ENCODE results near the gene SEC61A1. TPM values are rescaled to one million over a fixed set of nuclear protein-coding genes. Genes with fewer than 3 reads are reported as not detected.

Gene SEC61A1
- polyA plus RNA-seq, 2 of the 4 experiments (the other 2 are of a cell fraction): 93.5 to 180 TPM

GRCh38 chr3:128080323-128081080 is 28.3 kb downstream of the SEC61A1 start:
- Histone ChIP-seq H3K4me2 (peak overlapping the region; percentile 49), H3K4me3 (no peak overlapping the region), H3K27ac (peak overlapping the region; percentile 81 to 86), H3K9me3 (no peaks in the 10 kb centered on the region), H3K4me1 (peaks cover 66% of the 10 kb centered on the region)
- CTCF ChIA-PET: interaction anchor here (1.0 to 1.4 kb wide), 4 partner anchors 13 to 528 kb away, joined by 3 to 7 read pairs (median 3); no protein-coding TSS in a partner anchor
- WGBS (ENCODE audit: missing lambda C conversion rate): 58% methylated on average over 5 of the region's 6 CpGs
- TF ChIP-seq, protein P1, sequence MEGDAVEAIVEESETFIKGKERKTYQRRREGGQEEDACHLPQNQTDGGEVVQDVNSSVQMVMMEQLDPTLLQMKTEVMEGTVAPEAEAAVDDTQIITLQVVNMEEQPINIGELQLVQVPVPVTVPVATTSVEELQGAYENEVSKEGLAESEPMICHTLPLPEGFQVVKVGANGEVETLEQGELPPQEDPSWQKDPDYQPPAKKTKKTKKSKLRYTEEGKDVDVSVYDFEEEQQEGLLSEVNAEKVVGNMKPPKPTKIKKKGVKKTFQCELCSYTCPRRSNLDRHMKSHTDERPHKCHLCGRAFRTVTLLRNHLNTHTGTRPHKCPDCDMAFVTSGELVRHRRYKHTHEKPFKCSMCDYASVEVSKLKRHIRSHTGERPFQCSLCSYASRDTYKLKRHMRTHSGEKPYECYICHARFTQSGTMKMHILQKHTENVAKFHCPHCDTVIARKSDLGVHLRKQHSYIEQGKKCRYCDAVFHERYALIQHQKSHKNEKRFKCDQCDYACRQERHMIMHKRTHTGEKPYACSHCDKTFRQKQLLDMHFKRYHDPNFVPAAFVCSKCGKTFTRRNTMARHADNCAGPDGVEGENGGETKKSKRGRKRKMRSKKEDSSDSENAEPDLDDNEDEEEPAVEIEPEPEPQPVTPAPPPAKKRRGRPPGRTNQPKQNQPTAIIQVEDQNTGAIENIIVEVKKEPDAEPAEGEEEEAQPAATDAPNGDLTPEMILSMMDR (IDR thresholded peaks at IDR 0.05): no peak
- TF ChIP-seq MAZ (IDR thresholded peaks at IDR 0.05; ENCODE audit: borderline replicate concordance, low read depth, low read length) (no peak), FOSL2 (IDR thresholded peaks at IDR 0.05) (0 out of 2 replicates have a peak, but pooled peaks have one; percentile 22), FOSL2 (CRISPR knock-in tag; IDR thresholded peaks at IDR 0.05) (peak; percentile 78), FOSB (CRISPR knock-in tag; IDR thresholded peaks at IDR 0.05) (no peak), CEBPB (IDR thresholded peaks at IDR 0.05) (no peak), PHF8 (IDR thresholded peaks at IDR 0.05; ENCODE audit: borderline replicate concordance, low read depth) (no peak), HOXB13 (CRISPR knock-in tag; IDR thresholded peaks at IDR 0.05; ENCODE audit: low read depth) (no peak), REST (IDR thresholded peaks at IDR 0.05) (no peak), USF2 (IDR thresholded peaks at IDR 0.05) (peak; percentile 74), E2F6 (IDR thresholded peaks at IDR 0.05; ENCODE audit: borderline replicate concordance, low read depth) (no peak), JUNB (IDR thresholded peaks at IDR 0.05) (no peak), SMC3 (IDR thresholded peaks at IDR 0.05) (no peak), ZFP36 (IDR thresholded peaks at IDR 0.05; ENCODE audit: borderline replicate concordance, partially characterized antibody) (no peak)
- POLR2A ChIA-PET: no interaction called here
- no peak for FAIRE-seq
- ATAC-seq: no peak
- DNase-seq (ENCODE audit: low read depth in 1 of 2, low spot score in 1 of 2): peak in 1 of 2 experiments; percentile 59

DNA sequence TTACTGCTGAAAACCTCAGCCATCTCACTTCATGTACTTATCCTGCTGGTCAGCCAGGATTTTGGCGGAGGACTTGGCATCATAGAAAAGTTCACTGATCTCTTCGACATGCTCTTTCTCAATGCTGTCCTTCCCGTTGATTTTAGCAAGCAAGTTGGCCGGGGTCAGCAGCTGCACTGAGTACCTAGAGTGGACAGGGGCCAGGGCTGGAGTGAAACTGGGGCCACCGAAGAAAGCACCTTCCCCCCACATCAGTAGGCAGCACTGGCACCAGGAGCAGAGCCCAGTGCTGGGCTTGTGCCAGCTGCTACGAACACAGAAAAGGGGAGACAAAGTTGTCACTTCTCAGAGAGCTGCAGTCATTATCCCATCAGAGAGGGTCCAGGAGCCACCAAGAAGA is 29.0 kb downstream of the SEC61A1 start:
- peak overlapping the region; percentile 81 to 86 for H3K27ac ChIP-seq

More for the DNA sequence above, 29.0 kb downstream of the SEC61A1 start:
- Histone ChIP-seq H3K4me3 (no peak overlapping the region), H3K9me3 (no peaks in the 10 kb centered on the region), H3K4me1 (peaks cover 62% of the 10 kb centered on the region), H3K4me2 (peak overlapping the region; percentile 49)
- ATAC-seq (no peak), DNase-seq (ENCODE audit: low read depth in 1 of 2, low spot score in 1 of 2) (no peak), FAIRE-seq (no peak)
- ChIA-PET CTCF (interaction anchor here (0.6 to 1.5 kb wide), 3 partner anchors 14 to 584 kb away, joined by 3 to 8 read pairs (median 3); no protein-coding TSS in a partner anchor), POLR2A (no interaction called here)
- 56% methylated on average over 6 of the region's 6 CpGs for WGBS (ENCODE audit: missing lambda C conversion rate)
- TF ChIP-seq MAX (IDR thresholded peaks at IDR 0.05) (no peak), RCOR1 (IDR thresholded peaks at IDR 0.05; ENCODE audit: low read depth, low read length) (no peak), RFX5 (IDR thresholded peaks at IDR 0.05) (no peak), EHF (CRISPR knock-in tag; IDR thresholded peaks at IDR 0.05) (no peak), JUNB (IDR thresholded peaks at IDR 0.05) (no peak), HOXB13 (CRISPR knock-in tag; IDR thresholded peaks at IDR 0.05; ENCODE audit: low read depth) (no peak), PBX3 (IDR thresholded peaks at IDR 0.05) (no peak), GATA3 (IDR thresholded peaks at IDR 0.05; ENCODE audit: borderline replicate concordance) (no peak), JUN (IDR thresholded peaks at IDR 0.05) (no peak), KDM5A (IDR thresholded peaks at IDR 0.05) (no peak), PHF8 (IDR thresholded peaks at IDR 0.05; ENCODE audit: borderline replicate concordance, low read depth) (no peak), MAZ (IDR thresholded peaks at IDR 0.05; ENCODE audit: borderline replicate concordance, low read depth, low read length) (no peak), MAFK (IDR thresholded peaks at IDR 0.05; ENCODE audit: partially characterized antibody) (no peak)

All from A549 (cell line).